Choroid plexus epithelial cell (primary cell): ENCODE data around the gene TMEM256.

ENCODE experiments used
- DNase-seq: peaks from one replicate; pipeline ENCODE4 v3.0.0-alpha.2; 2010; ENCODE audit warnings: low read depth
- H3K4me3 ChIP-seq: 2 replicates; pipeline ENCODE4 v1.5.1; 2011; ENCODE audit warnings: low read depth, mild to moderate bottlenecking, control low read depth, low read length, moderate library complexity
- CTCF ChIP-seq: conservative IDR thresholded peaks from 2 replicates; pipeline ENCODE4 v1.5.1; 2011; ENCODE audit warnings: low read depth, mild to moderate bottlenecking, control low read depth, inconsistent platforms, low read length, moderate library complexity

The TMEM256 gene

GRCh38 chr17:7403727-7403976 lies 245 bp downstream of the TMEM256 start:
- no peak for TF ChIP-seq CTCF
- no peak for DNase-seq
- peak overlapping the region; percentile 69 for H3K4me3 ChIP-seq

- no peak for TF ChIP-seq CTCF
- peak; percentile 13 for DNase-seq
- peak overlapping the region; percentile 69 for H3K4me3 ChIP-seq
These were observed 712 bp downstream of the TMEM256 start for GRCh38 chr17:7403043-7403726.

GRCh38 chr17:7398612-7399011 lies 5.3 kb downstream of the TMEM256 start:
- DNase-seq: no peak
- no peak for TF ChIP-seq CTCF
- H3K4me3 ChIP-seq: no peak overlapping the region

GRCh38 chr17:7396147-7396546 lies 7.8 kb downstream of the TMEM256 start:
- no peak overlapping the region for H3K4me3 ChIP-seq
- DNase-seq: no peak
- TF ChIP-seq CTCF: no peak

- peak; percentile 57 for TF ChIP-seq CTCF
- H3K4me3 ChIP-seq: peak within 1 kb of the TSS; percentile 85
These were observed 9.3 kb downstream of the TMEM256 start, which contains the start of gene PLSCR3 for GRCh38 chr17:7394452-7395191. Gene PLSCR3 (minus strand): TSS chr17:7394525. CDS start chr17:7394110, 415 bp downstream.

GRCh38 chr17:7393613-7394451 lies 10.1 kb downstream of the TMEM256 start:
- DNase-seq: peak; percentile 25
- peak; percentile 15 for TF ChIP-seq CTCF
- peak overlapping the region; percentile 85 for H3K4me3 ChIP-seq

More at GRCh38 chr17:7394452-7395191, 9.3 kb downstream of the TMEM256 start, which contains the start of gene PLSCR3:
- DNase-seq: peak; percentile 88
